GM18858 (cell line): ENCODE measurements around the gene CCDC47.
"Not testable (repeated sequence)": the region's sequence is repeated elsewhere in the genome, so short reads cannot be mapped to it uniquely, and the experiment has no call there.

Source experiments
- ATAC-seq: cut with Tn5 transposase; IDR thresholded peaks from one replicate; pipeline ENCODE4 v1.9.1; 2021; ENCODE audit not compliant: unreplicated experiment

CCDC47 gene

DNA sequence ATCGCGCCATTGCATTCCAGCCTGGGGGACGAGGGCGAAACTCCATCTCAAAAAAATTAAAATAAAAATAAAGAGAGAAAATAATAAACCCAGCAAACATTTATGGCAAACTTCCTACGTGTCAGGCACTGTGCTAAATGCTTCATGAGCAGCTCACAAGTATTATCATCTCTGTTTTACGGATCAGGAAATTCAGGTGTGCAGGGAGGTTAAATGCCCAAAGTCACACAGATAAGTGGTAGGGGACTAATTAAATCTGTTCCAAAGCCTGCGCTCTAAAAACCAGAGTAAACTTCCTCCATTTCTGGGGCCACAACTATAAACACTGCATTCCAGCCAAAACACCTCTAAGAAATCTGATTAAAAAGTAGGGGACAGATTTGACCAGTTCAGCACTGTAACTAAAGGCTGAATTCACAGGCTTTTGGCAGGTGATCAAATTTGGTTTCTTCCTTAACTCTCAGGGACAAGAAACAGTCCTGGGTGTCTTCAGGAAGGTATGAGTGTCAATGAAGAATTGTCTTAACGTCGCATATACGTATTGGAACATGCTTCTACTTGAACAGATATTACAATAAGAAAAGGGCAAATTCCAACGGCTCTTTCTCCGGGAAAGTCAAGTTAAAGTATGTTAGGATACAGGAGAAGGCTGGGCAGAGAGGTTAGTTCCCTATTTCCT lies 32.8 kb downstream of the CCDC47 start:
- ATAC-seq, result no peak

DNA sequence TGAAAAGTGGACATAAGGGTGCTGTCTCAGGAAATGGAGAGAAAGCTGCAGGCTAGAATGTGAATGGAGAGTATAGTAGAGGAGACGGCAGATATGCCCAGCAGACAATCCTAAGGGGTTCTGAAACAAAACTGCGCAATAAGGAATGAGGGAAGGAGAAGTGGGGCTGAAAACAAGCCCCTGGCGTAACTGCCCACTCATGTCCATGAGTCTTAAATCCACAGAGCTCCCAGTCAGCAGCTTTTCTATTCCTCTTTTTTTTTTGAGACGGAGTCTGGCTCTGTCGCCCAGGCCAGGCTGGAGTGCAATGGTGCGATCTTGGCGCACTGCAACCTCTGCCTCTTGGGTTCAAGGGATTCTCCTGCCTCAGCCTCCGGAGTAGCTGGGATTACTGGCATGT lies 37.7 kb downstream of the CCDC47 start:
- ATAC-seq, result no peak

- no peak for ATAC-seq
Measured at GRCh38 chr17:63722403-63722802, 51.0 kb downstream of the CCDC47 start.

GRCh38 chr17:63720194-63720593 lies 53.2 kb downstream of the CCDC47 start:
- ATAC-seq, result not testable (repeated sequence)

DNA sequence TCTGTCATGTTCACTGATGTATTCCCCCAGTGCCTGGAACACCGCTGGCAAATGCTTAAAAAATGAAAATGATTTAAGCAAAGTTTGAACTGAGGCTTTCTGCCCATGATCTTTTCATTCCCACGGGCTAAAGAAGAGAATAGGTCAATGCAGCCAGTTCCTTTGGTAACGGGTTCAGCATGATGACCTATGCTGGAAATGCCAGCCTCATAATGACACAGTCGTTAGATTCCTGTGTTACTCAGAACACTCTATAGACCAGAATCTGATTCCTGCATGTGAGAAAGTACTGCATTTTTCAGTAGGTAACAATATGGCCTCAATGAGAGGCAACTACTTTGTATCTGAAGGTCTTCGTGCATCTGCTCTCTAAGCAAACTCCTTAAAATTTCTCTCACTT lies 54.4 kb downstream of the CCDC47 start:
- no peak for ATAC-seq

DNA sequence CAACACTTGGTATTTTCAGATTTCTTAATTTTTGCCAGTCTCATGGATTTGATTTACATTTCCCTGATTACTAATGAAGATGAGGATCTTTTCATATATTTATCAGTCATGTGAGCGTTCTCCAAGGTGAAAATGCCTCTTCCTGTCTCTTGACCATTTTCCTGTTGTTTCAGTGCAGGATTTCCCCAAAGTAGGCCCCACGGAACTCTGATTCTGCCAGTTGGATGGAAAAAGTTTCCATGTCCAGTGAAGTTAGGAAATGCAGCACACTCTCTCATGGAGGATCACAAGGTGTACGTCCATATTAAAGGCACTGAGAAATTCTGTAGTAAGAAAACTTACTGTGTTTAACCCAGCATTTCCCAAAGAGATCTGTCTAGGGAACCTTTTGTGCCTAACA lies 57.0 kb downstream of the CCDC47 start:
- no peak for ATAC-seq

- no peak for ATAC-seq
Measured at GRCh38 chr17:63714550-63715277, 58.7 kb downstream of the CCDC47 start.

GRCh38 chr17:63709110-63709509 lies 64.3 kb downstream of the CCDC47 start:
- no peak for ATAC-seq

GRCh38 chr17:63707151-63707550 lies 66.2 kb downstream of the CCDC47 start:
- ATAC-seq, result no peak

GRCh38 chr17:63706336-63707082 lies 66.9 kb downstream of the CCDC47 start:
- ATAC-seq, result no peak

GRCh38 chr17:63705657-63706056 lies 67.7 kb downstream of the CCDC47 start:
- no peak for ATAC-seq

DNA sequence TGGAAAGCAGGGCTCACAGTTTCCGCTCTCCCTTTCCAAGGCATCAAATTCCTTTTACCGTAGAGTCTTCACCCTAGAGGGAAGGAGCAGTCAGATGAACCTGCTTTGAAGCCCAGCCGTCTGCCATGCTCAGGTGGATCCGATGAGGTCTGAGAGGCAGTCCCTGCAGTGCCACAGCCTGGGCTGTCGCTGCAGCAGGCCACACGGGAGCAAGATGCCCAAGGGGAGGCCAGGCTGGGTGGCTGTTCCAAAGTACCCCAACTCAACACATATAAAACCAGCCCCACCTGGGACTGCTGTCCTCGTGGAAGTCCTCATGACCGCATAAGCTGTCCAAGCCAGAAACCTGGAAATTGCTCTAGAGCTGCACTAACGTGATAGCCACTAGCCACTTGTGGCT lies 68.6 kb downstream of the CCDC47 start:
- ATAC-seq, result no peak

- ATAC-seq, result no peak
Measured at GRCh38 chr17:63704259-63704576, 69.2 kb downstream of the CCDC47 start.

GRCh38 chr17:63703556-63704258 lies 69.7 kb downstream of the CCDC47 start:
- ATAC-seq, result no peak

DNA sequence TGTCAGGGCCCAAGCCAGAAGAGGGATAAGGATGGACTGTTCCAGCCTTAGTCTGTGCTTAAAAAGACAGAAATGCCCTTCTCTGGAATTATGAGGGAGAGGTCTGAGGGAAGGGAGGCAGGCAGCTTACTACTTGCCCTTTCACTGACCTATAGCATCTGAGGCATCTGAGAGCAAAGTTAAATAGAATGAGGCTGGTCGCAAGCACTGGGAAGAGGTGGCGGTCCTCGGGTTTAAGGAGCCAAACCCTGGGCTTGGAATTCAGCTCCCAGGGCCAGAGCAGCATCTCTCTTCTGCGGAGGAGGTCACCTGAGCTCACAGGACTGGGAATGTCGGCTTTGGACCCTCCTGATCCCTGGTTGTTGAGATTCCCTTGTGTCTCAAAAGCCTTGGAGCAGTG lies 70.4 kb downstream of the CCDC47 start:
- no peak for ATAC-seq

GRCh38 chr17:63702721-63703015 lies 70.7 kb downstream of the CCDC47 start:
- ATAC-seq, result no peak

GRCh38 chr17:63701868-63702720 lies 71.3 kb downstream of the CCDC47 start:
- no peak for ATAC-seq

GRCh38 chr17:63701456-63701820 lies 72.0 kb downstream of the CCDC47 start:
- no peak for ATAC-seq

- no peak for ATAC-seq
Measured at GRCh38 chr17:63700528-63701455, 72.6 kb downstream of the CCDC47 start.
